Measurements from ENCODE around the gene PRR27. TPM values are rescaled to one million over a fixed set of nuclear protein-coding genes. Genes with fewer than 3 reads are reported as not detected.

Gene PRR27
- total RNA-seq (not detected), polyA plus RNA-seq (not detected)
- long read RNA-seq, donor 1 = 0 reads
- long read RNA-seq, donor 2 = 0 reads
- long read RNA-seq, donor 3 = 0 reads

DNA sequence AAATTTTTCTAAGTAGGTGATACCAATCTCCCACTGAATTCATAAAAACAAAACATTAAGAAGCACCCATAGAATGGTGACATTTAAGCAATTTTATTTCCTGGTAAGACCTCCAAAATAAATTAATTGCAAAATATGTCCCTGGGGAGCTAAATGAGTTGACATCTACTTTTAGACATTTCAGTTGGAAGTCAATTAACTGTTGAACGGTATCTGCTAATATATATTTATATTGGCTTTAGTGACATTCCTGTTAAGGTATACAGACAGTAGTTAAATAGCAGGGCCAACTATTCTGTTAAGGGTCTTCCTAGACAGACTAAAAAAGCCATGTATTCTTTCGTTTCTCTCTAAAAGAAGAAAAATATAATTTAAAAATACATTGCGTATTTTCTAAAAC lies at the start of gene PRR27:
TSS of gene PRR27 (plus strand) at position 301 of the 400 bp plus-strand sequence. CDS start 139 bp downstream, outside the sequence.
- intact Hi-C loops (cut with DNase I) = no loop called here
- 81 to 84% methylated on average over 3 of the region's 3 CpGs for WGBS, 2 donors
- no peak for ATAC-seq

DNA sequence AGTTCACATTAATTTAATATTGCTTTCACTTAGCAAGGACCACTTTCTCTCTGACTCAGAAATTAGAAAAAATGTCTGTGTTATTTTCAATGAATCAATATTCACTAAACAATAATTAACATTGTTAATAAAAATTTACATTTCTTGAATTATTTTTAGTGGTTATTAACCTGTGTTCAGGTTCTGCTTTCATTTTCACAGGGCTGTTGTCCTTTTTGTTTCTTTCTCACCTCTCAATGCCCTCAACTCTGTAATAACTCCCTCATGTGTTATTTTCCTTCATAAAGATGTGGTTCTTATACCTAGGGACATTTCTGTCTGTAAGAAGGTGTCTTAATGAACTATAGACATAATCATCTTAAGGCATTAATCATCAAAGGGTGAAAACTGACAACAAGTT lies 43.1 kb upstream of the PRR27 start:
- peaks cover 0 to 5% (median 0%) of the 10 kb centered on the region in 11 donors for H3K9me3 ChIP-seq
- H3K4me3 ChIP-seq = no peak overlapping the region
- intact Hi-C loops (cut with DNase I) = no loop called here
- H3K27ac ChIP-seq = no peak overlapping the region
- no peaks in the 10 kb centered on the region for H3K27me3 ChIP-seq
- H3K4me1 ChIP-seq = no peaks in the 10 kb centered on the region
- H3K36me3 ChIP-seq = no peaks in the 10 kb centered on the region
- ATAC-seq (no peak), DNase-seq (no peak)
- TF ChIP-seq, protein P1, sequence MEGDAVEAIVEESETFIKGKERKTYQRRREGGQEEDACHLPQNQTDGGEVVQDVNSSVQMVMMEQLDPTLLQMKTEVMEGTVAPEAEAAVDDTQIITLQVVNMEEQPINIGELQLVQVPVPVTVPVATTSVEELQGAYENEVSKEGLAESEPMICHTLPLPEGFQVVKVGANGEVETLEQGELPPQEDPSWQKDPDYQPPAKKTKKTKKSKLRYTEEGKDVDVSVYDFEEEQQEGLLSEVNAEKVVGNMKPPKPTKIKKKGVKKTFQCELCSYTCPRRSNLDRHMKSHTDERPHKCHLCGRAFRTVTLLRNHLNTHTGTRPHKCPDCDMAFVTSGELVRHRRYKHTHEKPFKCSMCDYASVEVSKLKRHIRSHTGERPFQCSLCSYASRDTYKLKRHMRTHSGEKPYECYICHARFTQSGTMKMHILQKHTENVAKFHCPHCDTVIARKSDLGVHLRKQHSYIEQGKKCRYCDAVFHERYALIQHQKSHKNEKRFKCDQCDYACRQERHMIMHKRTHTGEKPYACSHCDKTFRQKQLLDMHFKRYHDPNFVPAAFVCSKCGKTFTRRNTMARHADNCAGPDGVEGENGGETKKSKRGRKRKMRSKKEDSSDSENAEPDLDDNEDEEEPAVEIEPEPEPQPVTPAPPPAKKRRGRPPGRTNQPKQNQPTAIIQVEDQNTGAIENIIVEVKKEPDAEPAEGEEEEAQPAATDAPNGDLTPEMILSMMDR (IDR thresholded peaks at IDR 0.05) = no peak

More for the DNA sequence above, at the start of gene PRR27:
- Histone ChIP-seq H3K27ac (no peak within 1 kb of the TSS), H3K36me3 (no peaks in the 10 kb centered on the region), H3K4me1 (no peaks in the 10 kb centered on the region), H3K4me3 (no peak within 1 kb of the TSS), H3K27me3 (no peaks in the 10 kb centered on the region), H3K9me3 (peaks cover 0 to 4% (median 0%) of the 10 kb centered on the region in 11 donors)
- TF ChIP-seq, protein P1 (IDR thresholded peaks at IDR 0.05) = no peak
- DNase-seq = no peak

DNA sequence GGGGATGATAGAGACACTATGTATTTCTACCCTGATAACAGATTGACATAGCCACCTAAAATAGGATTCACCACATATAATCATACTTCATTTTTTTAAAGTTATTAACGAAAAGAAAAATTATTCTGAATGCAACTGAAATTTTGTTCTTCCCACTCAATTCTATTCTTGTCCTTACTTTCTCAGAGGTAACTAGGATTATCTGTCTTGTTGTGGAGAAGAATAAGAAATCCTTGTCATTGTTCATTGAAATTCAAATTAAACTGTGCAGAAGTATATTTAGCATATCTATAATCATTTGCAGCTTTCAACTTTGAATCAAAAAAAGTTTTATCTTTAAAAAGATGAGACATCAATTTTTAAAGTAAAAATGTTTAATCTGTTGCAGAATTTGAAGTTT lies 40.4 kb upstream of the PRR27 start:
- DNase-seq (no peak), ATAC-seq (no peak)
- Histone ChIP-seq H3K4me1 (no peaks in the 10 kb centered on the region), H3K4me3 (no peak overlapping the region), H3K27ac (no peak overlapping the region), H3K9me3 (peaks cover 0 to 8% (median 0%) of the 10 kb centered on the region in 11 donors), H3K27me3 (no peaks in the 10 kb centered on the region), H3K36me3 (no peaks in the 10 kb centered on the region)
- 79 to 82% methylated on average over 1 of the region's 1 CpG for WGBS, 2 donors
- intact Hi-C loops (cut with DNase I) = no loop called here
- TF ChIP-seq, protein P1 (IDR thresholded peaks at IDR 0.05) = no peak

DNA sequence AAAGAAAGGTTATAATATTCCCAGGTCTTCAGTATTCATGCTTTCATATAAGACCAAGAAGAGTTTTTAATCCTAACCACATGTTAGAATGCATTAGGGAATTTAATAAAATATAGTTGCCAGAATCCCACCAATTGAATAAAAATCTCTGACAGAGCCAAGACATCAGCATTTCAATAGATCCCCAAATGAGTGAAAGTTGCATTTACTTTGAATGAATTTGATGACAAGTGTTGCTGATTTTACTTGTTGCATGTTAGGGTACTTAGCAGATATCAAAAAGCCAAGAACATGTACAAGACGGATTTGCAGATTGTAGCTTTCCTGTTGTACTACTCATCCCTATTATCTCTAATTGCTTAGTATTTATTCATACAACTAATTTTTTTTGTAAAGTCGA lies 39.9 kb upstream of the PRR27 start:
- Histone ChIP-seq H3K27me3 (no peaks in the 10 kb centered on the region), H3K36me3 (no peaks in the 10 kb centered on the region), H3K4me1 (no peaks in the 10 kb centered on the region), H3K9me3 (peaks cover 0 to 8% (median 0%) of the 10 kb centered on the region in 11 donors), H3K4me3 (no peak overlapping the region), H3K27ac (no peak overlapping the region)
- ATAC-seq (no peak), DNase-seq (no peak)
- 46 to 54% methylated on average over 2 of the region's 2 CpGs for WGBS, 2 donors
- TF ChIP-seq, protein P1 (IDR thresholded peaks at IDR 0.05) = no peak
- intact Hi-C loops (cut with DNase I) = no loop called here

Data from heart right ventricle (tissue), 16 donors.